ENCODE measurements around the gene DAPK3.

The DAPK3 gene

GRCh38 chr19:3910105-3910504 lies 60.8 kb downstream of the DAPK3 start:
- TF ChIP-seq POLR2A (IDR thresholded peaks at IDR 0.05; ENCODE audit: low read depth, low read length) = no peak
- FAIRE-seq (no peak), DNase-seq (ENCODE audit: insufficient read length, low spot score) (no peak)

Data from H54 (cell line).